GM20000 (cell line): ENCODE data around the gene ALG14.

Experiments
- DNase-seq: peaks from one replicate; pipeline ENCODE4 v3.0.0; 2012; ENCODE audit warnings: low spot score
- CTCF ChIP-seq: IDR thresholded peaks from 2 replicates; pipeline ENCODE4 v1.5.1; 2012; ENCODE audit warnings: mild to moderate bottlenecking, control low read depth; ENCODE audit errors: extremely low read depth, missing control alignments

The ALG14 gene

GRCh38 chr1:94940738-94941137 is 132.0 kb downstream of the ALG14 start:
- no peak for TF ChIP-seq CTCF
- no peak for DNase-seq

GRCh38 chr1:94937820-94938219 is 134.9 kb downstream of the ALG14 start:
- TF ChIP-seq CTCF: no peak
- no peak for DNase-seq

DNA sequence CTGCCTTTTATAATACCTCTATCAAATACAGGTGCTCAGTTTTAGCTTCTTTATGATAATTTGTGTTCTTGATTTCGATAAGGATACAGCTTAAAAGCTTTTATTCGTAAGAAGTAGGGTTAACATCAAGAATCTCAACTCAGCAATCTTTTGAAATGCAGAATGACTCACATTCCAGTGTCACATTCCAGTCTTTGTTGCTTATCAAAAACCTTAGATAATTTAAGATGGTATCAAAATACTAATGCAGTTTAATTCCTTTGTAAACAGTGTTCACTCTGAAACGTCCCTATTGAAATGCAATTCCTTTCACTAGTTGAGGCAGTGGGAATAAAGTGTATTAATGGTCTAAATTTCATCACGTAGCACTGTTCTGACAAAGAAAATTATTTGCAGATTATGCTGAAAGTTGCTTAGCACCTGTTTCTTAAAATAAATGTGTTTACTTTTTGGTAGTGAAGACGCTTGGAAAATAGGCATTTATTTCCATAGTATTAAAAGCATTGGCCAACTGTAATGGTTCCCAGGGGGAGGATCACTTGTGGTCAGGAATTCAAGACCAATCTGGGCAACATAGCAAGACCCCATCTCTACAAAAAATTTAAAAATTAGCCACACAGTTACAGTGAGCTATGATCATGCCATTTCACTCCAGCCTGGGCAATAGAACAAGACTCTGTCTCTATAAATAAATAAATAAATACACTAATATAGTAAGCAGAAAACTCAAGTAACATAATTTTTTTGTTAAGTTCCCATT is 135.7 kb downstream of the ALG14 start:
- TF ChIP-seq CTCF: no peak
- no peak for DNase-seq

GRCh38 chr1:94935476-94935875 is 137.3 kb downstream of the ALG14 start:
- TF ChIP-seq CTCF: no peak
- DNase-seq: no peak

DNA sequence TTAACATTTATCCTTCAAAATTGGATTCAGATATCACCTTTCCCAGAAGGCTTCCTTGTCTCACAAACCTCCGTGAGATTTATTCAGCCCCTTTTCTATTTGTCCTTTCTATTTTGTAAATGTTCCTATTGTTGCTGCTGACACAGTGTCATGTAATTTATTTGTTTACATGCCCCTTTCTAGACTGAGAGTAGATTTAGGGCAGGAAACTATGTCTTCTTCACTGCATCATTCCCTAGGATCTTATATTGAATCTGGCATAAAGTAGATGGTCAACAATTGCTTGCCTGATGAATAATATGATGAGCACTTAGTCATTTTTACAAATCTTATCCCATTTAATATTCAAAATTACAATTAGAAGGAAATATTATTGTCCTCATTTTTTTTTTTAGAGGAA is 137.7 kb downstream of the ALG14 start:
- no peak for DNase-seq
- no peak for TF ChIP-seq CTCF

- no peak for TF ChIP-seq CTCF
- DNase-seq: no peak
Measured at GRCh38 chr1:94934551-94934950, 138.2 kb downstream of the ALG14 start.

GRCh38 chr1:94931254-94931841 is 141.4 kb downstream of the ALG14 start:
- DNase-seq: no peak
- no peak for TF ChIP-seq CTCF
